Suprapubic skin (tissue), 4 donors: ENCODE results near the gene RYR3.

Experiments
- CTCF ChIP-seq, 2 donors: fragments of 200-600 bp in 1 of 2; fragments of 450-650 bp in 1 of 2; sonication (generic) in 1 of 2; IDR thresholded peaks; one replicate each; pipeline ENCODE4 v1.5.1; 2016 to 2019; ENCODE audit warnings: antibody characterized with exemption in 2 of 2, mild to moderate bottlenecking in 1 of 2, moderate library complexity in 1 of 2
- POLR2A ChIP-seq, 2 donors: fragments of 450-650 bp; IDR thresholded peaks; one replicate each; pipeline ENCODE4 v1.6.1; 2017; ENCODE audit warnings: antibody characterized with exemption in 2 of 2, mild to moderate bottlenecking in 2 of 2, moderate library complexity in 2 of 2
- POLR2AphosphoS5 ChIP-seq, 3 donors: sonication (generic); formaldehyde crosslinking; IDR thresholded peaks; one replicate each; pipeline ENCODE4 v1.6.1; 2017; ENCODE audit warnings: antibody characterized with exemption in 3 of 3

- no peak for TF ChIP-seq CTCF (IDR thresholded peaks at IDR 0.05)
- no peak for TF ChIP-seq POLR2AphosphoS5 (IDR thresholded peaks at IDR 0.05)
- no peak for TF ChIP-seq POLR2A (IDR thresholded peaks at IDR 0.05)
These were observed 31.1 kb upstream of the RYR3 start for GRCh38 chr15:33279613-33280205.
